MM.1S (cell line): Measurements from ENCODE around the gene VGLL4.

Experiments
- DNase-seq: peaks from one replicate; pipeline ENCODE4 v3.0.0-alpha.2; 2015
- H2AFZ ChIP-seq: fragments of 300-600 bp; sonication (generic); 2 replicates; pipeline ENCODE4 v1.6.0; 2016; ENCODE audit warnings: antibody characterized with exemption, low read length
- H3F3A ChIP-seq: fragments of 300-600 bp; sonication (generic); 2 replicates; pipeline ENCODE4 v1.6.1; 2016; ENCODE audit warnings: mild to moderate bottlenecking, antibody characterized with exemption, low read length, moderate library complexity, mixed read lengths; ENCODE audit not compliant: insufficient read depth
- H3K27ac ChIP-seq: fragments of 300-600 bp; sonication (generic); 2 replicates; pipeline ENCODE4 v1.5.1; 2016; ENCODE audit warnings: mild to moderate bottlenecking, low read length
- H3K27me3 ChIP-seq: fragments of 300-600 bp; sonication (generic); replicated peaks from 2 replicates; pipeline ENCODE4 v1.6.0; 2016; ENCODE audit warnings: low read length; ENCODE audit not compliant: insufficient read depth
- H3K36me3 ChIP-seq: fragments of 300-600 bp; sonication (generic); replicated peaks from 2 replicates; pipeline ENCODE4 v1.6.1; 2016; ENCODE audit warnings: mild to moderate bottlenecking, low read length, mixed read lengths; ENCODE audit not compliant: insufficient read depth
- H3K4me1 ChIP-seq: fragments of 300-600 bp; sonication (generic); 2 replicates; pipeline ENCODE4 v1.6.1; 2016; ENCODE audit warnings: low read length, mixed read lengths
- H3K4me2 ChIP-seq: fragments of 300-600 bp; sonication (generic); 2 replicates; pipeline ENCODE4 v1.6.0; 2016; ENCODE audit warnings: low read depth, low read length
- H3K4me3 ChIP-seq: fragments of 300-600 bp; sonication (generic); 2 replicates; pipeline ENCODE4 v1.5.1; 2016; ENCODE audit warnings: low read length, mixed read lengths
- H3K79me2 ChIP-seq: fragments of 300-600 bp; sonication (generic); 2 replicates; pipeline ENCODE4 v1.6.1; 2016; ENCODE audit warnings: mixed run types, low read length, mixed read lengths
- H3K9ac ChIP-seq: fragments of 300-600 bp; sonication (generic); 2 replicates; pipeline ENCODE4 v1.6.1; 2016; ENCODE audit warnings: low read length, mixed read lengths
- H3K9me2 ChIP-seq: fragments of 300-600 bp; sonication (generic); replicated peaks from 2 replicates; pipeline ENCODE4 v1.6.1; 2016; ENCODE audit warnings: mild to moderate bottlenecking, low read length, mixed read lengths; ENCODE audit not compliant: insufficient read depth
- H3K9me3 ChIP-seq: fragments of 300-600 bp; sonication (generic); replicated peaks from 2 replicates; pipeline ENCODE4 v1.6.1; 2016; ENCODE audit warnings: mild to moderate bottlenecking, low read length, mixed read lengths; ENCODE audit not compliant: insufficient read depth
- H4K20me1 ChIP-seq: fragments of 300-600 bp; sonication (generic); 2 replicates; pipeline ENCODE4 v1.6.1; 2016; ENCODE audit warnings: mild to moderate bottlenecking, low read length, moderate library complexity, mixed read lengths; ENCODE audit not compliant: insufficient read depth
- CTCF ChIP-seq: fragments of 300-600 bp; sonication (generic); IDR thresholded peaks from 2 replicates; pipeline ENCODE4 v1.5.1; 2016; ENCODE audit warnings: antibody characterized with exemption, low read length, mixed read lengths
- EZH2 ChIP-seq: fragments of 300-600 bp; sonication (generic); optimal IDR thresholded peaks from 2 replicates; pipeline ENCODE3; 2017; ENCODE audit warnings: low read depth, mild to moderate bottlenecking, antibody characterized with exemption, low read length, mixed read lengths
- EZH2phosphoT487 ChIP-seq: fragments of 300-600 bp; sonication (generic); IDR thresholded peaks from 2 replicates; pipeline ENCODE4 v1.6.1; 2018; ENCODE audit warnings: antibody characterized with exemption, low read length

The VGLL4 gene

DNA sequence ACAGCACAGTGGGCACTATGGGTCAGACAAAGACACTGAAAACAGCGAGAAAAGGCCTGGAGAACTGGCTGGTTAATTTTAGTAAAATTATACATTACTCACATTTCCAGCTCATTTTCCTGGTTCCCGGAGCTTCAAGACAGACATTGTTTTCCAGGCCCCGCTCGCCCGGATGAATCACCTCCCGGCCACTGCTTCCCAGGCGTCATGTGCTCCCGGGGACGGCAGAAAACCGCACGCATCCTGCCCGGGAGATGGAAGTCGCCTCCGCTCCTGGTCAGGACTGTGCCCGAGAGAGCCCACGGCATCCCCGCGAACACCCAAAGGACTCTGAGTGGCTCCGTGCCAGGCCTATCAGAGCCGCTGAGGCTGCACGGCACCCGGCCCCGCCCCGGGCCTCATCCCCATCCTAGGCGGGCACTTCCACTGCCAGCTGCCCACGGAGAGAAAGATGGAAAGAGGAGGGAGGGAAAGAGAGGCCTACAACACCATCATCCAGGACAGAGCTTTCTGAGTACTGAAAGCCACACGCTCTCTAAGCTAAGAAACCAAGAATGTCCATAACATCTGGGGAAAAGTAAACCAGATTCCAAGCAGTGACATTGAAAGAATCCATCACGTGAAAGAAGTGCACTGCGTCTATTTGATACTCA, 75.1 kb downstream of the VGLL4 start:
- Histone ChIP-seq H3K4me2 (no peak overlapping the region), H3K9me2 (no peaks in the 10 kb centered on the region), H3K79me2 (peaks cover 38% of the 10 kb centered on the region; the same call in 1 of the 2 replicates), H3K36me3 (no peaks in the 10 kb centered on the region), H3K27me3 (no peaks in the 10 kb centered on the region), H3K4me1 (no peaks in the 10 kb centered on the region), H4K20me1 (0 out of 2 replicates have a peak, but pooled peaks cover 4% of the 10 kb centered on the region), H2AFZ (no peak overlapping the region), H3K9me3 (no peaks in the 10 kb centered on the region), H3K27ac (no peak overlapping the region), H3F3A (no peaks in the 10 kb centered on the region), H3K4me3 (no peak overlapping the region), H3K9ac (no peak overlapping the region)
- no peak for DNase-seq
- TF ChIP-seq EZH2phosphoT487 (no peak), CTCF (no peak), EZH2 (no peak)

DNA sequence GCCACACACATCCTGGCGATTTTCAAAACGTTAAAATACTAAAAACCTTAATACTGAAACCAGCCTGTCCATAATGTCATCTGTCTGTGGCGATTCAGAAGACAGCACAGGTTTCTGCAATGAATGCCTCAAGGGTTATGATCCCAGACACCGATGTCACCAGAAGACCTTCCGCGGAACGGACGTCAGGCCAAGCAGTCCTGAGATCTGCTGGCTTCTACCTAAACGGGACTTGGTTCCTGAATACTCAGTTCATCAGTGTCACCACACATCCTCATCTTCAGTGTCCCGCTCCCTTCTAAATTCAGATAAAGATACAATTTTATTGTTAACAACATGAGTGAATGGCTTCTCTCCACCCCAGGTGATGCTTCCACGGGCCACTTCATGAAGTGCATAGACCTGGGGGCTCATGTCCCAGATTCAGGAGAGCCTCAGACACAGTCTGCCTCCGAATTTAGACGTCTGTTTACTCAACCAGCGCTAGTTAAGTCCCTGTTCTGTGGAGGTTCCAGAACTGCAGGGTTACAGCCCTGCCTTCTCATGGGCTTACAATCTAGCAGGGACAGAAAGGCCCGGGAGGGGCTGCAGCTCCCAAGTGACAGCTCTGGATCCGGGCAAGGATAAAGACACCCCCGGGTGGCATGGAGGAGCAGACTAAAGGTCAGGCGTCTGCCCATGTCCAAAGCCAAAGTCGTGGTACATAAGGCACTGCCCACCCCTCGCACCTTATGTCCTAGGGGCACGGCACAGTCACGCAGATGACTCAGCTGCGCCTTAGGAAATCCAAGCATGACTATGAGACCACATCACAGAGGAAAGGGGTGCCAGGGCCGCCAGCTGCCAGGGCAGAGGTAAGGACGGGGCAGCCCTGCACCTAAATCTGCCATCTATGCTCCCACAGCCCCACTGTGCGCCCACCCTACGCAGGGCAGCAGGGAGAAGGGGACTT, 75.9 kb downstream of the VGLL4 start:
- H3K4me1 ChIP-seq = no peaks in the 10 kb centered on the region
- H3K4me2 ChIP-seq = no peak overlapping the region
- H3K36me3 ChIP-seq = no peaks in the 10 kb centered on the region
- peaks cover 38% of the 10 kb centered on the region; the same call in 1 of the 2 replicates for H3K79me2 ChIP-seq
- no peak for TF ChIP-seq EZH2
- TF ChIP-seq CTCF = no peak
- no peak for TF ChIP-seq EZH2phosphoT487
- 0 out of 2 replicates have a peak, but pooled peaks cover 4% of the 10 kb centered on the region for H4K20me1 ChIP-seq
- H3K9me2 ChIP-seq = no peaks in the 10 kb centered on the region
- H3K9me3 ChIP-seq = no peaks in the 10 kb centered on the region
- no peak overlapping the region for H3K27ac ChIP-seq
- H3K9ac ChIP-seq = no peak overlapping the region
- no peak for DNase-seq
- no peak overlapping the region for H3K4me3 ChIP-seq
- no peak overlapping the region for H2AFZ ChIP-seq
- no peaks in the 10 kb centered on the region for H3F3A ChIP-seq
- no peaks in the 10 kb centered on the region for H3K27me3 ChIP-seq

DNA sequence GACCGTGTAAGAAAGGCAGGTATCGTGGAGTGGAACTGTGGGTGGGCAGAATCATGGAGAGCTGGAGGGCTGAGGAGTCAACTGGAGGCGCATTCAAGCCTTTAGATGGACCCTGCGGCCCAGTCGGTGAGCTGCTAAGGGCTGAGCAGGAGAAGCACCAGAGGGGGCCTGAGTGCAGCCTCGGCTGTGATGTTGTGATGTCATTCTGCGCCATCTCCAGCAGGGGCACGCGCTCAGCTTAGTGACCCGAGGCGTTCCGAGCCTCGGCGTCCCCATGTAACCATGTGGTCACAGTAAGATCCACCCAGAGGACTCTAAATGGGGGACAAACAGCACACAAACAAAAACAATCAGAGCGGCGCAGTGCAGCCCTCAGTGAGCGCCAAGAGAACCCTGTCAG, 76.8 kb downstream of the VGLL4 start:
- H3K27me3 ChIP-seq = no peaks in the 10 kb centered on the region
- 0 out of 2 replicates have a peak, but pooled peaks cover 4% of the 10 kb centered on the region for H4K20me1 ChIP-seq
- H3K4me2 ChIP-seq = no peak overlapping the region
- H3F3A ChIP-seq = no peaks in the 10 kb centered on the region
- H3K79me2 ChIP-seq = peaks cover 34% of the 10 kb centered on the region; the same call in 1 of the 2 replicates
- H3K9me2 ChIP-seq = no peaks in the 10 kb centered on the region
- H3K4me1 ChIP-seq = no peaks in the 10 kb centered on the region
- H3K9ac ChIP-seq = no peak overlapping the region
- no peak for DNase-seq
- TF ChIP-seq EZH2 (no peak), EZH2phosphoT487 (no peak), CTCF (no peak)
- H2AFZ ChIP-seq = no peak overlapping the region
- no peak overlapping the region for H3K27ac ChIP-seq
- H3K9me3 ChIP-seq = no peaks in the 10 kb centered on the region
- H3K36me3 ChIP-seq = no peaks in the 10 kb centered on the region
- H3K4me3 ChIP-seq = no peak overlapping the region
